Pancreas (tissue), 10 donors: ENCODE measurements around the gene C2orf15. TPM values are rescaled to one million over a fixed set of nuclear protein-coding genes. Genes with fewer than 3 reads are reported as not detected.
A peak's percentile ranks its signal among the peaks of the same experiment; 100 is the strongest.

Experiments
- ATAC-seq, 4 donors: fragments of 200-7000 bp; cut with Tn5 transposase; one replicate each; pipeline versions ENCODE4 v1.8.0 to v1.9.1; 2020; ENCODE audit warnings: mild to moderate bottlenecking in 4 of 4, moderate library complexity in 4 of 4
- DNase-seq, 6 donors: peaks; one replicate each; pipeline ENCODE4 v3.0.0-alpha.2; 2020
- FAIRE-seq: peaks from 2 replicates; lab custom pipeline; 2012; peaks lifted over from hg19 to GRCh38; lab: Jason Lieb, UNC
- H3K27ac ChIP-seq, 4 donors: fragments of 200-600 bp; sonication (generic); 1 replicate in 3 of 4; 2 replicates in 1 of 4; pipeline versions ENCODE4 v1.5.0 to v1.8.0; 2020
- H3K27me3 ChIP-seq, 4 donors: fragments of 200-600 bp; one replicate each; pipeline ENCODE4 v1.8.0; 2021
- H3K36me3 ChIP-seq, 3 donors: fragments of 200-600 bp; sonication (generic) in 1 of 3; one replicate each; pipeline versions ENCODE4 v1.5.0 to v1.8.0; 2020 to 2021
- H3K4me1 ChIP-seq, 3 donors: fragments of 200-600 bp; one replicate each; pipeline ENCODE4 v1.8.0; 2021
- H3K4me3 ChIP-seq, 4 donors: fragments of 200-600 bp; sonication (generic) in 2 of 4; one replicate each; pipeline versions ENCODE4 v1.5.0 to v1.8.0; 2020 to 2021
- H3K9me3 ChIP-seq, 4 donors: fragments of 200-600 bp; one replicate each; pipeline ENCODE4 v1.8.0; 2021
- CTCF ChIP-seq, 4 donors: fragments of 200-600 bp; sonication (generic) in 3 of 4; IDR thresholded peaks; one replicate each; pipeline versions ENCODE4 v1.5.0 to v1.8.0; 2021; ENCODE audit warnings: antibody characterized with exemption in 4 of 4
- WGBS, 2 donors: extraction: QIAGEN DNeasy Blood & Tissue Kit; methylation state at CpG; one replicate each; pipeline ENCODE4 v1.1.7; 2013; 5-methylcytosine and 5-hydroxymethylcytosine counted together
- intact Hi-C, 3 donors: fragments of 100-400 bp; cut with DNase I; formaldehyde crosslinking; loops; one replicate each; pipeline versions ENCODE4 v1.11.1 to v1.14.2; 2022
- polyA plus RNA-seq, 2 donors: library from polyadenylated mRNA; stranded (reverse); fragments of 200-250 nt; gene quantifications; one replicate each; pipeline ENCODE4 v1.2.3, GENCODE V29; 2013
- total RNA-seq, 6 donors: library from RNA; stranded (reverse); fragmentation: NEBNext Ultra II Directional in 4 of 6; extraction: Animal tissue kit (Norgen Biotek cat#: 25700) in 4 of 6; gene quantifications; one replicate each; pipeline versions ENCODE4 v1.2.1 to v1.2.4, GENCODE V29; 2021 to 2023
- donor health status: healthy with polysubstance abuse.
- donor health status: DM: no; HTN: no; CAD: no; lungs with moderate emphysema.
- donor health status: DM: no; HTN: no; CAD: no.
- donor health status: control.
- donor health status: control.
- donor health status: Bipolar disorder and iron deficiency.
- donor health status: DM: yes; HTN: yes; CAD: no.
- donor health status: DM: no; HTN: no; CAD: no.
- donor health status: DM: no; HTN: no; CAD: no.
- donor health status: DM: yes; HTN: yes; CAD: no.

The C2orf15 gene
- total RNA-seq (1 to 10 TPM in 5 of 6 donors, under 1 TPM in 1; 0.63 to 3.1 (median 1.5) TPM), polyA plus RNA-seq (1 to 10 TPM; 1.4 to 5.2 TPM)

DNA sequence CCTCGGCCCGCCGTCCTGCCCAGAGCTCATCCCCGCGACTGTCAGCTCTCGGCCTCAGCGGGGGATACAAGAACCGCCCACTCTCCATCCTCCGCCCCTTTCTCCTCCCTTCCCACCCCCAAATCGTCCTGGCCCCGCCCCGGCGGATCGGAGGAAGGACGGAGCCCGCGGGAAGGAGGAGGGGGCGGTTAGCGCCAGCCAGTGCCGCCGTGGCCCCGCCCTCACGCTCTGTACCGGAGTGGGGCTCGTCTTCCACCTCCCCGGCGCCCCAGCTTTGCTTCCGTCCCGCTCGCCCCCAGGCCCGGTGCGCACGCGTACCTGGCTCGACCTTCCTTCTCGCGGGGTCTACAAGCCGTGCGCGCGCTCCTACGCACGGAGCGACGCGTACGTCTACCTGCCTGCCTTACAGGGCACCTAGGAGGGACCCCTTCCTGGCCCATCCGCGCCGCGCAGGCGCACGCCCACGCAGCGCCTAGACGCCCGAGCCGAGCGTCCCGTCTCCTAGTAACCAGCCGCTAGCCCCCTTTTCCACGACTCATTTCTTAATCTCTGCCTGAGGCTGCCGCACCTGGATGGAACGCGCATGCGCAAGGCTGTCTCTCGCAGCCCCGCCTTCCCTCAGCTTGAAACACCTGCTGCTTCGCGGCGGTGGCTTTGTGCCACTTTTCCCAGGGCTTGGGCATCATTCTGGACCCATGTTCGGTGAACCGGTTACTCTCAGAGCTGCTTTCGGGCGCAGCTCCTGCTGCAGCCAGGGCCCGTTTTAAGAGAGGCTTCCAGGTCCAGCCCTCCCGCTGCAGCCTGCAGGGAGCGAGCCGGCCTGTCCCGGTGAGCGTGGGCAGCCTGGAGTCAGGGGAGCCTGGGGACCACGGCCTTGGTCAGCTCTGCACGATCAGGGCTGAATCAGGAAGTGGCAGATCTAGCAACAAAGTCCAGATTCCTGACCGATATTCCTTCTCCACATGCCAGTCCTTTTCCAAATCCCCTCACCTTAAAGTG lies at the start of gene C2orf15:
Gene C2orf15 (plus strand): TSS at position 598 of the 999 bp plus-strand sequence. CDS start 8,852 bp downstream, outside the sequence.
- intact Hi-C loops: no loop called here
- Histone ChIP-seq H3K9me3 (no peaks in the 10 kb centered on the region), H3K27me3 (no peaks in the 10 kb centered on the region), H3K27ac (peak within 1 kb of the TSS; percentile 83 to 94 (median 88)), H3K4me3 (peak within 1 kb of the TSS; percentile 68 to 96 (median 84)), H3K4me1 (peaks cover 0 to 15% (median 6%) of the 10 kb centered on the region in 3 donors), H3K36me3 (no peaks in the 10 kb centered on the region)
- FAIRE-seq (no peak), ATAC-seq (peak; percentile 93 to 97 (median 94)), DNase-seq (peak; percentile 94 to 98 (median 97))
- WGBS, 2 donors: 0 to 1% methylated on average over 68 to 84 of the region's 84 CpGs
- no peak for TF ChIP-seq CTCF (IDR thresholded peaks at IDR 0.05)

DNA sequence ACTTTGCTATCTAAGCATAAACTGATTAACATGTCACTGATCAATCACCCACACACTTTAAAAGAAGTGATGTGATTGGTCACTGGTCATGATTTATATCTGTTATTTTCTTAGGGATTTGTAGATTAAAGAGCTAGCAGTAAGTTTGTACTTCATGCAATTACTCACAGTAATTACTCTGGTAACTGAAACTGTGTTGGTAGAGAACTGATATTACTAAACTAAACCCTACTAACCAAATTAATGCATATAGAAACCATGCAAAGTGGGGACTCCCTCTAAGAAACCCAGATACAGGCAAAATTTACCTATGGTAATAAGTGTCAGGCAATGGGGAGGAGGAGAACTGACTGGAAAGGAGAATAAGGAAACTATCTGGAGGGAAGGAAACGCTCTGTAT lies 44.8 kb upstream of the C2orf15 start:
- Histone ChIP-seq H3K4me3 (no peak overlapping the region), H3K27ac (no peak overlapping the region), H3K27me3 (no peaks in the 10 kb centered on the region), H3K4me1 (no peaks in the 10 kb centered on the region), H3K9me3 (no peaks in the 10 kb centered on the region), H3K36me3 (no peaks in the 10 kb centered on the region)
- no peak for DNase-seq
- no peak for FAIRE-seq
- no peak for ATAC-seq
- intact Hi-C loops: no loop called here
- 81 to 94% methylated on average over 1 of the region's 1 CpG for WGBS, 2 donors
- no peak for TF ChIP-seq CTCF (IDR thresholded peaks at IDR 0.05)

- FAIRE-seq: no peak
- no peak overlapping the region for H3K4me3 ChIP-seq
- H3K36me3 ChIP-seq: no peaks in the 10 kb centered on the region
- DNase-seq: no peak
- TF ChIP-seq CTCF (IDR thresholded peaks at IDR 0.05): no peak
- no peaks in the 10 kb centered on the region for H3K27me3 ChIP-seq
- no peak overlapping the region for H3K27ac ChIP-seq
- no peaks in the 10 kb centered on the region for H3K4me1 ChIP-seq
- no peaks in the 10 kb centered on the region for H3K9me3 ChIP-seq
- intact Hi-C loops: no loop called here
- 43 to 51% methylated on average over 3 of the region's 3 CpGs for WGBS, 2 donors
- peak in 3 of 4 donors; percentile 38 to 76 (median 70) for ATAC-seq
Observed at GRCh38 chr2:99101697-99102096, 39.8 kb upstream of the C2orf15 start.

DNA sequence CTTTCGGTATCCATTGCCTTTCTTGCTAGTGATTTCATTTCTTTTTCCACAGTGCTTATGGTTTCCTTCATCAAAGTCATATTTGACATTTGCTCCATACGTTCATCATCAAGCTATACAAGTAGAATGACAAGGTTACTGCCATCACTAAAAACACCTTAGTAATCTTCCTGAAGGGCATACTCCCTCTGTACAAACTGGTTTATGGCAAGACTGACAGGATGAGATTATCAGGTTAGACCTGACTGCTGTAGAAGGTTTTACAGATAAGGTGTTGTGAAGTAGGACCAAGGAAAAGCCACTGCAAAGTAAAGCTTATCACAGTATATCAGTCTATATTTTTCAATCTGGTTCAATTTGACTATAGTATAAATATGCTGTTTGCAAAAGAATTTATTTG lies 37.5 kb upstream of the C2orf15 start:
- ATAC-seq (no peak), FAIRE-seq (no peak), DNase-seq (no peak)
- no peak for TF ChIP-seq CTCF (IDR thresholded peaks at IDR 0.05)
- intact Hi-C loops: no loop called here
- Histone ChIP-seq H3K36me3 (no peaks in the 10 kb centered on the region), H3K27me3 (no peaks in the 10 kb centered on the region), H3K4me1 (no peaks in the 10 kb centered on the region), H3K4me3 (no peak overlapping the region), H3K27ac (no peak overlapping the region), H3K9me3 (no peaks in the 10 kb centered on the region)
- 79 to 90% methylated on average over 2 of the region's 2 CpGs for WGBS, 2 donors
